WTC11 (cell line): ENCODE results near the gene ZNF609. TPM values are rescaled to one million over a fixed set of nuclear protein-coding genes. Genes with fewer than 3 reads are reported as not detected.
A peak's percentile ranks its signal among the peaks of the same experiment; 100 is the strongest.

Source experiments
- FOXK1 ChIP-seq: sonication (generic); formaldehyde crosslinking; IDR thresholded peaks from 2 replicates; pipeline ENCODE4 v1.8.0; 2022; ENCODE audit warnings: mild to moderate bottlenecking, moderate library complexity, missing genetic modification reagents
- JUN ChIP-seq: sonication (generic); formaldehyde crosslinking; IDR thresholded peaks from 2 replicates; pipeline ENCODE4 v1.8.0; 2023; ENCODE audit warnings: mild to moderate bottlenecking, missing genetic modification reagents
- MYBL2 ChIP-seq: sonication (generic); formaldehyde crosslinking; IDR thresholded peaks from 2 replicates; pipeline ENCODE4 v1.8.1; 2023; ENCODE audit warnings: mild to moderate bottlenecking, moderate library complexity, missing genetic modification reagents
- NFYB ChIP-seq: sonication (generic); formaldehyde crosslinking; conservative IDR thresholded peaks from 2 replicates; pipeline ENCODE4 v1.8.0; 2022; ENCODE audit warnings: low read depth, missing genetic modification reagents
- RELA ChIP-seq: sonication (generic); formaldehyde crosslinking; IDR thresholded peaks from 2 replicates; pipeline ENCODE4 v1.8.1; 2022; ENCODE audit warnings: missing genetic modification reagents, mild to moderate bottlenecking, borderline replicate concordance
- TEAD4 ChIP-seq: sonication (generic); formaldehyde crosslinking; IDR thresholded peaks from 2 replicates; pipeline ENCODE4 v1.8.0; 2022; ENCODE audit warnings: mild to moderate bottlenecking, missing genetic modification reagents
- ZBTB21 ChIP-seq: sonication (generic); formaldehyde crosslinking; IDR thresholded peaks from 2 replicates; pipeline ENCODE4 v1.8.1; 2023; ENCODE audit warnings: mild to moderate bottlenecking, missing genetic modification reagents, borderline replicate concordance
- ZNF138 ChIP-seq: sonication (generic); formaldehyde crosslinking; conservative IDR thresholded peaks from 2 replicates; pipeline ENCODE4 v1.8.1; 2022; ENCODE audit warnings: mild to moderate bottlenecking, moderate library complexity, missing genetic modification reagents
- ZNF219 ChIP-seq: sonication (generic); formaldehyde crosslinking; IDR thresholded peaks from 2 replicates; pipeline ENCODE4 v1.8.0; 2023; ENCODE audit warnings: missing genetic modification reagents, mild to moderate bottlenecking, borderline replicate concordance
- ZNF416 ChIP-seq: fragments of 250-450 bp; sonication (Bioruptor Pico); IDR thresholded peaks from 2 replicates; pipeline ENCODE4 v1.9.0; 2021; ENCODE audit warnings: mild to moderate bottlenecking, inconsistent platforms
- total RNA-seq: library from RNA; stranded (reverse); gene quantifications from 3 replicates; pipeline ENCODE4 v1.2.3, GENCODE V29; 2021
- TF ChIP-seq, protein P1 (sequence below): sonication (generic); formaldehyde crosslinking; IDR thresholded peaks from 2 replicates; pipeline ENCODE4 v1.8.1; 2022; ENCODE audit warnings: low read depth, missing genetic modification reagents, borderline replicate concordance
- TF ChIP-seq, protein P2 (sequence below): sonication (generic); formaldehyde crosslinking; IDR thresholded peaks from 2 replicates; pipeline ENCODE4 v1.8.1; 2022; ENCODE audit warnings: mild to moderate bottlenecking, missing genetic modification reagents, moderate library complexity, borderline replicate concordance
- TF ChIP-seq, protein P3 (sequence below): fragments of 250-450 bp; sonication (Bioruptor Pico); IDR thresholded peaks from 2 replicates; pipeline ENCODE4 v1.9.0; 2021; ENCODE audit warnings: moderate library complexity, mild to moderate bottlenecking, inconsistent platforms, borderline replicate concordance
- TF ChIP-seq, protein P4 (sequence below): sonication (generic); formaldehyde crosslinking; conservative IDR thresholded peaks from 2 replicates; pipeline ENCODE4 v1.8.1; 2023; ENCODE audit warnings: mild to moderate bottlenecking, low read depth, missing genetic modification reagents, moderate library complexity
- TF ChIP-seq, protein P5 (sequence below): sonication (generic); formaldehyde crosslinking; IDR thresholded peaks from 2 replicates; pipeline ENCODE4 v1.8.1; 2022; ENCODE audit warnings: mild to moderate bottlenecking, moderate library complexity, missing genetic modification reagents
- TF ChIP-seq, protein P6 (sequence below): fragments of 250-450 bp; sonication (Bioruptor Pico); IDR thresholded peaks from 2 replicates; pipeline ENCODE4 v1.9.0; 2021; ENCODE audit warnings: mild to moderate bottlenecking
- TF ChIP-seq, protein P7 (sequence below): sonication (generic); formaldehyde crosslinking; IDR thresholded peaks from 2 replicates; pipeline ENCODE4 v1.8.1; 2023; ENCODE audit warnings: mild to moderate bottlenecking, missing genetic modification reagents, moderate library complexity
- TF ChIP-seq, protein P8 (sequence below): sonication (generic); formaldehyde crosslinking; IDR thresholded peaks from 2 replicates; pipeline ENCODE4 v1.8.0; 2023; ENCODE audit warnings: missing genetic modification reagents
- TF ChIP-seq, protein P9 (sequence below): sonication (generic); formaldehyde crosslinking; IDR thresholded peaks from 2 replicates; pipeline ENCODE4 v1.8.1; 2023; ENCODE audit warnings: mild to moderate bottlenecking, missing genetic modification reagents, borderline replicate concordance
- TF ChIP-seq, protein P10 (sequence below): sonication (generic); formaldehyde crosslinking; conservative IDR thresholded peaks from 2 replicates; pipeline ENCODE4 v1.8.1; 2022; ENCODE audit warnings: mild to moderate bottlenecking, missing genetic modification reagents

ZNF609 gene
- total RNA-seq, 1 experiment from 2014 or later, result 47.4 TPM

DNA sequence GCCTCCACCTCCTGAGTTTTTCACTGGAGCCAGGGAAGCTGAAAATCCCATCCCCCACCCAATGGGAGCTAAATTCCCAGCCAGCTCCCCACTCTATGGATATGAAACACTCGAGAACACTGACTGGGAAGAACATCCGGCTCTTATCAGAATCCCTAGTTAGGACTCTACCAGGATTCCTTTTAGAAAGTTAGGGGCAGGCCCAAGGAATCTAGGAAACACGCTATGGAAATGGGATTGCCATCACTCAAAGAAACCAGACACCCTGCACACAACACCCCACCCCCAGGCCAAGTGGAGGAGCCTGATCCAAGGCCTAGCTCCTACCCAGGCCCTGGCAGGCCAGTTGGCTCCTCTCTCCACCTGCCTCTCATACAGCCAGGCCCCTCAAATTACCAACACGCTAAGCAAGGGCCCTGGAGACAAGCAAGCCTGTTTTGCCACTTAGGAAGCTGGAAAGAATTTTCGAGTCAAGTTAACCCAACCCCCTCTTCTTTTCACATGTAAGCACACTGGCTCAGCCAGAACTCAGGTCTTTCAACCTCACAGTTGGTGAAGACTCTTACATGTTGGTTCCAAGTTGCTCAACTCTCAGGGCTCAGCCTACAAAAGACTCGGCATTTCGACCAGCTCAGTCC lies 239.5 kb downstream of the ZNF609 start (continued):
- TF ChIP-seq, protein P1, sequence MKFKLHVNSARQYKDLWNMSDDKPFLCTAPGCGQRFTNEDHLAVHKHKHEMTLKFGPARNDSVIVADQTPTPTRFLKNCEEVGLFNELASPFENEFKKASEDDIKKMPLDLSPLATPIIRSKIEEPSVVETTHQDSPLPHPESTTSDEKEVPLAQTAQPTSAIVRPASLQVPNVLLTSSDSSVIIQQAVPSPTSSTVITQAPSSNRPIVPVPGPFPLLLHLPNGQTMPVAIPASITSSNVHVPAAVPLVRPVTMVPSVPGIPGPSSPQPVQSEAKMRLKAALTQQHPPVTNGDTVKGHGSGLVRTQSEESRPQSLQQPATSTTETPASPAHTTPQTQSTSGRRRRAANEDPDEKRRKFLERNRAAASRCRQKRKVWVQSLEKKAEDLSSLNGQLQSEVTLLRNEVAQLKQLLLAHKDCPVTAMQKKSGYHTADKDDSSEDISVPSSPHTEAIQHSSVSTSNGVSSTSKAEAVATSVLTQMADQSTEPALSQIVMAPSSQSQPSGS (CRISPR knock-in tag), result no peak
- TF ChIP-seq RELA (CRISPR knock-in tag) (no peak), FOXK1 (peak; percentile 49; the same call in 1 of the 2 replicates), NFYB (CRISPR knock-in tag) (no peak), ZNF138 (CRISPR knock-in tag) (no peak), TEAD4 (no peak), JUN (CRISPR knock-in tag) (peak; percentile 35; the same call in 1 of the 2 replicates), MYBL2 (CRISPR knock-in tag) (no peak), ZBTB21 (CRISPR knock-in tag) (peak; percentile 73; the same call in 1 of the 2 replicates), ZNF219 (no peak), ZNF416 (CRISPR knock-in tag) (no peak)
- TF ChIP-seq, protein P2, sequence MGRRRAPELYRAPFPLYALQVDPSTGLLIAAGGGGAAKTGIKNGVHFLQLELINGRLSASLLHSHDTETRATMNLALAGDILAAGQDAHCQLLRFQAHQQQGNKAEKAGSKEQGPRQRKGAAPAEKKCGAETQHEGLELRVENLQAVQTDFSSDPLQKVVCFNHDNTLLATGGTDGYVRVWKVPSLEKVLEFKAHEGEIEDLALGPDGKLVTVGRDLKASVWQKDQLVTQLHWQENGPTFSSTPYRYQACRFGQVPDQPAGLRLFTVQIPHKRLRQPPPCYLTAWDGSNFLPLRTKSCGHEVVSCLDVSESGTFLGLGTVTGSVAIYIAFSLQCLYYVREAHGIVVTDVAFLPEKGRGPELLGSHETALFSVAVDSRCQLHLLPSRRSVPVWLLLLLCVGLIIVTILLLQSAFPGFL (CRISPR knock-in tag), result no peak
- TF ChIP-seq, protein P3, sequence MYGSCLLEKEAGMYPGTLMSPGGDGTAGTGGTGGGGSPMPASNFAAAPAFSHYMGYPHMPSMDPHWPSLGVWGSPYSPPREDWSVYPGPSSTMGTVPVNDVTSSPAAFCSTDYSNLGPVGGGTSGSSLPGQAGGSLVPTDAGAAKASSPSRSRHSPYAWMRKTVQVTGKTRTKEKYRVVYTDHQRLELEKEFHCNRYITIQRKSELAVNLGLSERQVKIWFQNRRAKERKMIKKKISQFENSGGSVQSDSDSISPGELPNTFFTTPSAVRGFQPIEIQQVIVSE, result no peak
- TF ChIP-seq, protein P4, sequence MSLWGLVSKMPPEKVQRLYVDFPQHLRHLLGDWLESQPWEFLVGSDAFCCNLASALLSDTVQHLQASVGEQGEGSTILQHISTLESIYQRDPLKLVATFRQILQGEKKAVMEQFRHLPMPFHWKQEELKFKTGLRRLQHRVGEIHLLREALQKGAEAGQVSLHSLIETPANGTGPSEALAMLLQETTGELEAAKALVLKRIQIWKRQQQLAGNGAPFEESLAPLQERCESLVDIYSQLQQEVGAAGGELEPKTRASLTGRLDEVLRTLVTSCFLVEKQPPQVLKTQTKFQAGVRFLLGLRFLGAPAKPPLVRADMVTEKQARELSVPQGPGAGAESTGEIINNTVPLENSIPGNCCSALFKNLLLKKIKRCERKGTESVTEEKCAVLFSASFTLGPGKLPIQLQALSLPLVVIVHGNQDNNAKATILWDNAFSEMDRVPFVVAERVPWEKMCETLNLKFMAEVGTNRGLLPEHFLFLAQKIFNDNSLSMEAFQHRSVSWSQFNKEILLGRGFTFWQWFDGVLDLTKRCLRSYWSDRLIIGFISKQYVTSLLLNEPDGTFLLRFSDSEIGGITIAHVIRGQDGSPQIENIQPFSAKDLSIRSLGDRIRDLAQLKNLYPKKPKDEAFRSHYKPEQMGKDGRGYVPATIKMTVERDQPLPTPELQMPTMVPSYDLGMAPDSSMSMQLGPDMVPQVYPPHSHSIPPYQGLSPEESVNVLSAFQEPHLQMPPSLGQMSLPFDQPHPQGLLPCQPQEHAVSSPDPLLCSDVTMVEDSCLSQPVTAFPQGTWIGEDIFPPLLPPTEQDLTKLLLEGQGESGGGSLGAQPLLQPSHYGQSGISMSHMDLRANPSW (CRISPR knock-in tag), result no peak
- TF ChIP-seq, protein P5, sequence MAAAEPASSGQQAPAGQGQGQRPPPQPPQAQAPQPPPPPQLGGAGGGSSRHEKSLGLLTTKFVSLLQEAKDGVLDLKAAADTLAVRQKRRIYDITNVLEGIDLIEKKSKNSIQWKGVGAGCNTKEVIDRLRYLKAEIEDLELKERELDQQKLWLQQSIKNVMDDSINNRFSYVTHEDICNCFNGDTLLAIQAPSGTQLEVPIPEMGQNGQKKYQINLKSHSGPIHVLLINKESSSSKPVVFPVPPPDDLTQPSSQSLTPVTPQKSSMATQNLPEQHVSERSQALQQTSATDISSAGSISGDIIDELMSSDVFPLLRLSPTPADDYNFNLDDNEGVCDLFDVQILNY (CRISPR knock-in tag), result no peak
- TF ChIP-seq, protein P6, sequence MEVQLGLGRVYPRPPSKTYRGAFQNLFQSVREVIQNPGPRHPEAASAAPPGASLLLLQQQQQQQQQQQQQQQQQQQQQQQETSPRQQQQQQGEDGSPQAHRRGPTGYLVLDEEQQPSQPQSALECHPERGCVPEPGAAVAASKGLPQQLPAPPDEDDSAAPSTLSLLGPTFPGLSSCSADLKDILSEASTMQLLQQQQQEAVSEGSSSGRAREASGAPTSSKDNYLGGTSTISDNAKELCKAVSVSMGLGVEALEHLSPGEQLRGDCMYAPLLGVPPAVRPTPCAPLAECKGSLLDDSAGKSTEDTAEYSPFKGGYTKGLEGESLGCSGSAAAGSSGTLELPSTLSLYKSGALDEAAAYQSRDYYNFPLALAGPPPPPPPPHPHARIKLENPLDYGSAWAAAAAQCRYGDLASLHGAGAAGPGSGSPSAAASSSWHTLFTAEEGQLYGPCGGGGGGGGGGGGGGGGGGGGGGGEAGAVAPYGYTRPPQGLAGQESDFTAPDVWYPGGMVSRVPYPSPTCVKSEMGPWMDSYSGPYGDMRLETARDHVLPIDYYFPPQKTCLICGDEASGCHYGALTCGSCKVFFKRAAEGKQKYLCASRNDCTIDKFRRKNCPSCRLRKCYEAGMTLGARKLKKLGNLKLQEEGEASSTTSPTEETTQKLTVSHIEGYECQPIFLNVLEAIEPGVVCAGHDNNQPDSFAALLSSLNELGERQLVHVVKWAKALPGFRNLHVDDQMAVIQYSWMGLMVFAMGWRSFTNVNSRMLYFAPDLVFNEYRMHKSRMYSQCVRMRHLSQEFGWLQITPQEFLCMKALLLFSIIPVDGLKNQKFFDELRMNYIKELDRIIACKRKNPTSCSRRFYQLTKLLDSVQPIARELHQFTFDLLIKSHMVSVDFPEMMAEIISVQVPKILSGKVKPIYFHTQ (CRISPR knock-in tag), result no peak
- TF ChIP-seq, protein P7, sequence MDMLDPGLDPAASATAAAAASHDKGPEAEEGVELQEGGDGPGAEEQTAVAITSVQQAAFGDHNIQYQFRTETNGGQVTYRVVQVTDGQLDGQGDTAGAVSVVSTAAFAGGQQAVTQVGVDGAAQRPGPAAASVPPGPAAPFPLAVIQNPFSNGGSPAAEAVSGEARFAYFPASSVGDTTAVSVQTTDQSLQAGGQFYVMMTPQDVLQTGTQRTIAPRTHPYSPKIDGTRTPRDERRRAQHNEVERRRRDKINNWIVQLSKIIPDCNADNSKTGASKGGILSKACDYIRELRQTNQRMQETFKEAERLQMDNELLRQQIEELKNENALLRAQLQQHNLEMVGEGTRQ (CRISPR knock-in tag), result no peak
- TF ChIP-seq, protein P8, sequence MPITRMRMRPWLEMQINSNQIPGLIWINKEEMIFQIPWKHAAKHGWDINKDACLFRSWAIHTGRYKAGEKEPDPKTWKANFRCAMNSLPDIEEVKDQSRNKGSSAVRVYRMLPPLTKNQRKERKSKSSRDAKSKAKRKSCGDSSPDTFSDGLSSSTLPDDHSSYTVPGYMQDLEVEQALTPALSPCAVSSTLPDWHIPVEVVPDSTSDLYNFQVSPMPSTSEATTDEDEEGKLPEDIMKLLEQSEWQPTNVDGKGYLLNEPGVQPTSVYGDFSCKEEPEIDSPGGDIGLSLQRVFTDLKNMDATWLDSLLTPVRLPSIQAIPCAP (CRISPR knock-in tag), result no peak
- TF ChIP-seq, protein P9, sequence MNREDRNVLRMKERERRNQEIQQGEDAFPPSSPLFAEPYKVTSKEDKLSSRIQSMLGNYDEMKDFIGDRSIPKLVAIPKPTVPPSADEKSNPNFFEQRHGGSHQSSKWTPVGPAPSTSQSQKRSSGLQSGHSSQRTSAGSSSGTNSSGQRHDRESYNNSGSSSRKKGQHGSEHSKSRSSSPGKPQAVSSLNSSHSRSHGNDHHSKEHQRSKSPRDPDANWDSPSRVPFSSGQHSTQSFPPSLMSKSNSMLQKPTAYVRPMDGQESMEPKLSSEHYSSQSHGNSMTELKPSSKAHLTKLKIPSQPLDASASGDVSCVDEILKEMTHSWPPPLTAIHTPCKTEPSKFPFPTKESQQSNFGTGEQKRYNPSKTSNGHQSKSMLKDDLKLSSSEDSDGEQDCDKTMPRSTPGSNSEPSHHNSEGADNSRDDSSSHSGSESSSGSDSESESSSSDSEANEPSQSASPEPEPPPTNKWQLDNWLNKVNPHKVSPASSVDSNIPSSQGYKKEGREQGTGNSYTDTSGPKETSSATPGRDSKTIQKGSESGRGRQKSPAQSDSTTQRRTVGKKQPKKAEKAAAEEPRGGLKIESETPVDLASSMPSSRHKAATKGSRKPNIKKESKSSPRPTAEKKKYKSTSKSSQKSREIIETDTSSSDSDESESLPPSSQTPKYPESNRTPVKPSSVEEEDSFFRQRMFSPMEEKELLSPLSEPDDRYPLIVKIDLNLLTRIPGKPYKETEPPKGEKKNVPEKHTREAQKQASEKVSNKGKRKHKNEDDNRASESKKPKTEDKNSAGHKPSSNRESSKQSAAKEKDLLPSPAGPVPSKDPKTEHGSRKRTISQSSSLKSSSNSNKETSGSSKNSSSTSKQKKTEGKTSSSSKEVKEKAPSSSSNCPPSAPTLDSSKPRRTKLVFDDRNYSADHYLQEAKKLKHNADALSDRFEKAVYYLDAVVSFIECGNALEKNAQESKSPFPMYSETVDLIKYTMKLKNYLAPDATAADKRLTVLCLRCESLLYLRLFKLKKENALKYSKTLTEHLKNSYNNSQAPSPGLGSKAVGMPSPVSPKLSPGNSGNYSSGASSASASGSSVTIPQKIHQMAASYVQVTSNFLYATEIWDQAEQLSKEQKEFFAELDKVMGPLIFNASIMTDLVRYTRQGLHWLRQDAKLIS (CRISPR knock-in tag), result 0 out of 2 replicates have a peak, but pooled peaks have one; percentile 45
- TF ChIP-seq, protein P10, sequence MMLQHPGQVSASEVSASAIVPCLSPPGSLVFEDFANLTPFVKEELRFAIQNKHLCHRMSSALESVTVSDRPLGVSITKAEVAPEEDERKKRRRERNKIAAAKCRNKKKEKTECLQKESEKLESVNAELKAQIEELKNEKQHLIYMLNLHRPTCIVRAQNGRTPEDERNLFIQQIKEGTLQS (CRISPR knock-in tag), result no peak
